Measurements from ENCODE around the gene CRIP1. TPM values are rescaled to one million over a fixed set of nuclear protein-coding genes. Genes with fewer than 3 reads are reported as not detected.

Gene CRIP1
- total and polyA plus RNA-seq, 2 donors (not counting 3 experiments of a cell fraction or from before 2014, with no cell fraction given), result 3.1 to 8.1 TPM

DNA sequence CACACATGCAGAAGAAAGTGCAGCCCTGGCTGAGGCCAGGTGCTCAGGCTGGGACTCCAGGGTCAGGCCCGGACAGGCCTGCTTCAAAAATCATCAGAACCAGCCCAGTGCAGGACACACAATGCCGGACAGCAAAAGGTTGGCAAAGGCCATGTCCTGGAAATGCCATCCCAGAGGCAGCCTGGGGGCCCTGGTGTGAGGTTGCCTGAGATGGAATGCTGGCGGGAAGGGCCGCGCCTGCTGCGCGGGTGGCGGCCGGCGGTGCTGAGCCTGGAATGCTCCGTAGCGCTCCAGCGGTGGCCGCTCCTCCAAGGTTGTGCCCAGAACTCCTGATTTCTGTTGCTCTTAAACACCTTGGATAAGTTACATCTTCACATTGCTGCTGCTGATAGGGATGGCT is 33.7 kb upstream of the CRIP1 start:
- no TSS peak for BruUV-seq (replicated peaks)
- H3K9ac ChIP-seq (replicated peaks; ENCODE audit: extremely low read depth, insufficient read depth, low read length), result no peak overlapping the region
- H3K4me3 ChIP-seq (replicated peaks in 1 of 3; ENCODE audit: insufficient read depth in 1 of 3, low read depth in 1 of 3, low read length in 3 of 3), result no peak overlapping the region
- ChIA-PET POLR2A (no interaction called here), CTCF (no interaction called here)
- no peaks in the 10 kb centered on the region for H4K20me1 ChIP-seq (replicated peaks; ENCODE audit: control insufficient read depth, extremely low read depth, insufficient read depth, low read length)
- no peak for TF ChIP-seq EZH2 (IDR thresholded peaks at IDR 0.05; ENCODE audit: borderline replicate concordance, low read depth, low read length, severe bottlenecking)
- TF ChIP-seq POLR2AphosphoS5 (IDR thresholded peaks at IDR 0.05; ENCODE audit: insufficient read depth, low read depth, low read length), result no peak
- TF ChIP-seq, protein P1, sequence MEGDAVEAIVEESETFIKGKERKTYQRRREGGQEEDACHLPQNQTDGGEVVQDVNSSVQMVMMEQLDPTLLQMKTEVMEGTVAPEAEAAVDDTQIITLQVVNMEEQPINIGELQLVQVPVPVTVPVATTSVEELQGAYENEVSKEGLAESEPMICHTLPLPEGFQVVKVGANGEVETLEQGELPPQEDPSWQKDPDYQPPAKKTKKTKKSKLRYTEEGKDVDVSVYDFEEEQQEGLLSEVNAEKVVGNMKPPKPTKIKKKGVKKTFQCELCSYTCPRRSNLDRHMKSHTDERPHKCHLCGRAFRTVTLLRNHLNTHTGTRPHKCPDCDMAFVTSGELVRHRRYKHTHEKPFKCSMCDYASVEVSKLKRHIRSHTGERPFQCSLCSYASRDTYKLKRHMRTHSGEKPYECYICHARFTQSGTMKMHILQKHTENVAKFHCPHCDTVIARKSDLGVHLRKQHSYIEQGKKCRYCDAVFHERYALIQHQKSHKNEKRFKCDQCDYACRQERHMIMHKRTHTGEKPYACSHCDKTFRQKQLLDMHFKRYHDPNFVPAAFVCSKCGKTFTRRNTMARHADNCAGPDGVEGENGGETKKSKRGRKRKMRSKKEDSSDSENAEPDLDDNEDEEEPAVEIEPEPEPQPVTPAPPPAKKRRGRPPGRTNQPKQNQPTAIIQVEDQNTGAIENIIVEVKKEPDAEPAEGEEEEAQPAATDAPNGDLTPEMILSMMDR (IDR thresholded peaks at IDR 0.05; ENCODE audit: extremely low read depth in 1 of 2, insufficient read depth in 1 of 2, low read depth in 1 of 2, low read length in 2 of 2), result no peak
- TF ChIP-seq GATA2 (IDR thresholded peaks at IDR 0.05; ENCODE audit: insufficient read depth, insufficient read length, low read depth, low read length), result no peak
- no peak for TF ChIP-seq POLR2A (IDR thresholded peaks at IDR 0.05; ENCODE audit: low read depth, low read length)
- no peak for TF ChIP-seq MYC (IDR thresholded peaks at IDR 0.05; ENCODE audit: low read depth, low read length)
- TF ChIP-seq, protein P2, sequence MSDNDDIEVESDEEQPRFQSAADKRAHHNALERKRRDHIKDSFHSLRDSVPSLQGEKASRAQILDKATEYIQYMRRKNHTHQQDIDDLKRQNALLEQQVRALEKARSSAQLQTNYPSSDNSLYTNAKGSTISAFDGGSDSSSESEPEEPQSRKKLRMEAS (IDR thresholded peaks at IDR 0.05; ENCODE audit: insufficient read depth, insufficient read length), result no peak
- TF ChIP-seq FOS (IDR thresholded peaks at IDR 0.05; ENCODE audit: borderline replicate concordance, insufficient read depth, low read length), result no peak
- TF ChIP-seq JUN (IDR thresholded peaks at IDR 0.05; ENCODE audit: borderline replicate concordance, insufficient read depth, insufficient read length, low read depth), result no peak
- intact Hi-C loops (cut with micrococcal nuclease) (no loop called here), dilution Hi-C loops (cut with MboI; ENCODE audit: extremely low pct_ligation_motif_present, low sequenced_read_pairs) (no loop called here)
- no peak overlapping the region for H2AFZ ChIP-seq (ENCODE audit: low read depth, low read length)
- no peaks in the 10 kb centered on the region for H3K27me3 ChIP-seq (ENCODE audit: control insufficient read depth in 2 of 2, insufficient read depth in 2 of 2, low read length in 2 of 2)
- H3K36me3 ChIP-seq (ENCODE audit: control insufficient read depth in 2 of 2, extremely low read depth in 1 of 2, insufficient read depth in 2 of 2, low read length in 2 of 2), result peaks cover 3 to 50% of the 10 kb centered on the region in 2 experiments
- no peak overlapping the region for H3K4me2 ChIP-seq (ENCODE audit: insufficient read depth, low read length)
- H3K4me1 ChIP-seq (ENCODE audit: control insufficient read depth, extremely low read depth, insufficient read depth, low read length), result no peaks in the 10 kb centered on the region
- no peak for DNase-seq (ENCODE audit: low read depth, low spot score)
- FAIRE-seq, result no peak
- no peak overlapping the region for H3K27ac ChIP-seq (ENCODE audit: insufficient read depth, low read depth, low read length)
- no peaks in the 10 kb centered on the region for H3K9me3 ChIP-seq (replicated peaks; ENCODE audit: control insufficient read depth, insufficient read depth, low read length)
- H3K79me2 ChIP-seq (ENCODE audit: control insufficient read depth, insufficient read depth, low read length), result peaks cover 3% of the 10 kb centered on the region
- no peaks in the 10 kb centered on the region for H3K9me1 ChIP-seq (replicated peaks; ENCODE audit: control insufficient read depth, extremely low read depth, insufficient read depth, low read length)

All from endothelial cell of umbilical vein (primary cell).